Thyroid gland (tissue), 4 donors: Measurements from ENCODE around the gene SUCLG2. TPM values are rescaled to one million over a fixed set of nuclear protein-coding genes. Genes with fewer than 3 reads are reported as not detected.
"Not testable (repeated sequence)": the region's sequence is repeated elsewhere in the genome, so short reads cannot be mapped to it uniquely, and the experiment has no call there.

Experiments used
- DNase-seq, 2 donors: peaks; one replicate each; pipeline ENCODE4 v3.0.0-alpha.2; 2019
- H3K27ac ChIP-seq, 3 donors: fragments of 200-600 bp; sonication (generic); 1 replicate in 2 of 3; 2 replicates in 1 of 3; pipeline ENCODE4 v1.5.1; 2016 to 2019; ENCODE audit warnings: mild to moderate bottlenecking in 1 of 3, moderate library complexity in 1 of 3
- H3K27me3 ChIP-seq: fragments of 200-600 bp; sonication (generic); one replicate; pipeline ENCODE4 v1.5.1; 2019
- H3K36me3 ChIP-seq, 2 donors: fragments of 200-600 bp; sonication (generic); one replicate each; pipeline ENCODE4 v1.5.1; 2016 to 2019
- H3K4me1 ChIP-seq, 2 donors: fragments of 200-600 bp; sonication (generic); one replicate each; pipeline ENCODE4 v1.5.1; 2017 to 2019
- H3K4me3 ChIP-seq, 3 donors: fragments of 200-600 bp; sonication (generic); replicated peaks in 1 of 3; 1 replicate in 2 of 3; 2 replicates in 1 of 3; pipeline ENCODE4 v1.5.1; 2016; ENCODE audit warnings: mild to moderate bottlenecking in 1 of 3
- H3K9me3 ChIP-seq: fragments of 200-600 bp; sonication (generic); one replicate; pipeline ENCODE4 v1.5.1; 2017
- CTCF ChIP-seq, 6 experiments: fragments of 200-600 bp in 3 of 6; fragments of 450-650 bp in 3 of 6; sonication (generic) in 3 of 6; IDR thresholded peaks; one replicate each; pipeline ENCODE4 v1.5.1; 2016 to 2019; ENCODE audit warnings: antibody characterized with exemption in 6 of 6, mild to moderate bottlenecking in 2 of 6, inconsistent platforms in 1 of 6, moderate library complexity in 1 of 6
- POLR2A ChIP-seq, 2 donors: fragments of 450-650 bp; IDR thresholded peaks; one replicate each; pipeline ENCODE4 v1.6.1; 2017; ENCODE audit warnings: antibody characterized with exemption in 2 of 2, mild to moderate bottlenecking in 2 of 2, moderate library complexity in 1 of 2
- WGBS, 2 donors: methylation state at CpG; one replicate each; pipeline ENCODE4 v1.1.5; 2017; 5-methylcytosine and 5-hydroxymethylcytosine counted together
- intact Hi-C: fragments of 100-400 bp; cut with DNase I; formaldehyde crosslinking; loops from one replicate; pipeline ENCODE4 v1.15.1; 2023
- total RNA-seq, 4 donors: library from RNA; depleted of rRNA; stranded (reverse); fragments of >200 nt; gene quantifications; one replicate each; pipeline ENCODE4 v1.2.3, GENCODE V29; 2016

The SUCLG2 gene
- total RNA-seq, 4 donors from 2014 or later, result 64.4 to 70.9 (median 70.7) TPM

GRCh38 chr3:67559029-67559605 lies 95.3 kb downstream of the SUCLG2 start:
- intact Hi-C loops, result no loop called here
- Histone ChIP-seq H3K4me1 (peaks cover 9 to 12% of the 10 kb centered on the region in 2 donors), H3K27me3 (no peaks in the 10 kb centered on the region), H3K9me3 (no peaks in the 10 kb centered on the region), H3K4me3 (no peak overlapping the region), H3K27ac (no peak overlapping the region), H3K36me3 (no peaks in the 10 kb centered on the region)
- TF ChIP-seq POLR2A (IDR thresholded peaks at IDR 0.05) (no peak), CTCF (IDR thresholded peaks at IDR 0.05) (no peak)
- DNase-seq, result no peak
- 85 to 89% methylated on average over 7 of the region's 7 CpGs for WGBS, 2 donors

GRCh38 chr3:67558426-67558825 lies 96.0 kb downstream of the SUCLG2 start:
- no peak for TF ChIP-seq POLR2A (IDR thresholded peaks at IDR 0.05)
- TF ChIP-seq CTCF (IDR thresholded peaks at IDR 0.05), result no peak
- 82 to 86% methylated on average over 4 of the region's 4 CpGs for WGBS, 2 donors
- intact Hi-C loops, result no loop called here
- DNase-seq, result no peak
- Histone ChIP-seq H3K4me1 (peaks cover 9 to 12% of the 10 kb centered on the region in 2 donors), H3K27ac (no peak overlapping the region), H3K36me3 (no peaks in the 10 kb centered on the region), H3K4me3 (no peak overlapping the region), H3K9me3 (no peaks in the 10 kb centered on the region), H3K27me3 (no peaks in the 10 kb centered on the region)

GRCh38 chr3:67557848-67558355 lies 96.5 kb downstream of the SUCLG2 start:
- Histone ChIP-seq H3K4me3 (no peak overlapping the region), H3K36me3 (no peaks in the 10 kb centered on the region), H3K27me3 (no peaks in the 10 kb centered on the region), H3K4me1 (peaks cover 9 to 12% of the 10 kb centered on the region in 2 donors), H3K9me3 (no peaks in the 10 kb centered on the region), H3K27ac (no peak overlapping the region)
- 92 to 95% methylated on average over 3 of the region's 3 CpGs for WGBS, 2 donors
- intact Hi-C loops, result no loop called here
- DNase-seq, result no peak
- TF ChIP-seq CTCF (IDR thresholded peaks at IDR 0.05) (no peak), POLR2A (IDR thresholded peaks at IDR 0.05) (no peak)

GRCh38 chr3:67551361-67552016 lies 102.9 kb downstream of the SUCLG2 start:
- no peaks in the 10 kb centered on the region for H3K9me3 ChIP-seq
- intact Hi-C loops, result no loop called here
- H3K27me3 ChIP-seq, result no peaks in the 10 kb centered on the region
- no peaks in the 10 kb centered on the region for H3K36me3 ChIP-seq
- TF ChIP-seq CTCF (IDR thresholded peaks at IDR 0.05) (no peak), POLR2A (IDR thresholded peaks at IDR 0.05) (no peak)
- DNase-seq, result no peak
- no peaks in the 10 kb centered on the region for H3K4me1 ChIP-seq
- no peak overlapping the region for H3K4me3 ChIP-seq
- 77 to 88% methylated on average over 6 of the region's 6 CpGs for WGBS, 2 donors
- H3K27ac ChIP-seq, result no peak overlapping the region

- WGBS, 2 donors, result 84 to 96% methylated on average over 7 of the region's 7 CpGs
- Histone ChIP-seq H3K4me1 (no peaks in the 10 kb centered on the region), H3K36me3 (no peaks in the 10 kb centered on the region), H3K4me3 (no peak overlapping the region), H3K9me3 (no peaks in the 10 kb centered on the region), H3K27ac (no peak overlapping the region), H3K27me3 (no peaks in the 10 kb centered on the region)
- TF ChIP-seq CTCF (IDR thresholded peaks at IDR 0.05) (no peak), POLR2A (IDR thresholded peaks at IDR 0.05) (no peak)
- DNase-seq, result no peak
- intact Hi-C loops, result no loop called here
Observed at GRCh38 chr3:67550541-67550940, 103.9 kb downstream of the SUCLG2 start.

GRCh38 chr3:67542502-67543250 lies 111.7 kb downstream of the SUCLG2 start:
- H3K27ac ChIP-seq, H3K4me1 ChIP-seq, H3K27me3 ChIP-seq, H3K9me3 ChIP-seq, DNase-seq, intact Hi-C loops, H3K4me3 ChIP-seq, H3K36me3 ChIP-seq: not testable (repeated sequence)
- 97% methylated on average over 3 of the region's 3 CpGs for WGBS, 2 donors
